GM15510 (cell line): ENCODE results near the gene RBP7.
A peak's percentile ranks its signal among the peaks of the same experiment; 100 is the strongest.

Source experiments
- POLR2A ChIP-seq: IDR thresholded peaks from 3 replicates; pipeline ENCODE4 v1.6.1; 2011; ENCODE audit warnings: borderline replicate concordance; ENCODE audit not compliant: insufficient read length; ENCODE audit errors: extremely low read depth

Gene RBP7

DNA sequence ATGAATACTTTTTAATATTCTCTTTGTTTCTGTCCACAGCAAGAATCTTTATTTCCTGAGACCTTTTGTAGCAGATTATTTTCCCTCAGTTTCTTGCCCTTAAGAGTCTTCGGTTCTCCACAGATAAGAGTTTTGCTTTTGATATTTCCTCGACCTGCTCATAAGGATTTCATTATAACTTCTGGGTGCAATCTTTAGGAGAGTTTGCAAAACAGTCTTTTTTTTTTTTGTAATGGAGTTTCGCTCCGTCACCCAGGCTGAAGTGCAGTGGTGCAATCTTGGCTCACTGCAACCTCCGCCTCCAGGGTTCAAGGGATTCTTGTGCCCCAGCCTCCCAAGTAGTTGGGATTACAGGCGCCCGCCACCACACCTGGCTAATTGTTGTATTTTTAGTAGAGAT, 25.6 kb downstream of the RBP7 start:
- no peak for TF ChIP-seq POLR2A

DNA sequence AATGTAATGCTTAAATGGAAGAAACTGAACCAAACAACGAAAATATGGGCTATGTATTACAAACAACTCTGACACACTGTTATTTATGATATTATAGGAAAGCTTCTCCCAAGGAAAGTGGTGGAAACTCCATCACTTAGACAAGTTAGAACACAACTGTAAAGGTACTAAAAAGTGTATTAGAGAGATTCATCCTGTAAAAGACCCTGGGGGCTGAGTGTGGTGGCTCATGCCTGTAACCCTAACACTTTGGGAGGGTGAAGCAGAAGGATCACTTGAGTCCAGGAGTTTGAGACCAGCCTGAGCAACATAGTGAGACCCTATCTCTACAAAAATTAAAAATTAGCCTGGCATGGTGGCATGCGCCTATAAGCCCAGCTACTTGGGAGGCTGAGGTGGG, 28.3 kb downstream of the RBP7 start:
- no peak for TF ChIP-seq POLR2A

- TF ChIP-seq POLR2A: no peak
Observed at GRCh38 chr1:10027027-10027426, 30.0 kb downstream of the RBP7 start.

DNA sequence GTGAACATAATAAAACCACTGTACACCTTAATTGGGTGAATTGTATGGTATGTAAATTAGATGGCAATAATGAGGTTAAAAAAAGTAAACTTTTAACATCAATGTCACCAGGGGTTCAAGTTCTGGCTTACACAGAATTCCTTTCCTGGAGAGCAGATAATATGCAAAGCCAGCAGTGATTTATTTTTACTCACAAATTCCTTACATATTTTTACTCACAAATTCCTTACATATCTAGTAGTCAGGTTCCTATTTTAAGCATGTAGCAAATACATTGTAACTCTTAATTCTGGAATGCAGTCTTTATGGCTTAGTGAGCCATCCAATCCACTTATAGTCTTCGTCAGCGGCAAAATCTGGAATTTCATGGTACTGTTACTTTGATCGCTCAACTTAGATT, 34.4 kb downstream of the RBP7 start:
- TF ChIP-seq POLR2A: no peak

DNA sequence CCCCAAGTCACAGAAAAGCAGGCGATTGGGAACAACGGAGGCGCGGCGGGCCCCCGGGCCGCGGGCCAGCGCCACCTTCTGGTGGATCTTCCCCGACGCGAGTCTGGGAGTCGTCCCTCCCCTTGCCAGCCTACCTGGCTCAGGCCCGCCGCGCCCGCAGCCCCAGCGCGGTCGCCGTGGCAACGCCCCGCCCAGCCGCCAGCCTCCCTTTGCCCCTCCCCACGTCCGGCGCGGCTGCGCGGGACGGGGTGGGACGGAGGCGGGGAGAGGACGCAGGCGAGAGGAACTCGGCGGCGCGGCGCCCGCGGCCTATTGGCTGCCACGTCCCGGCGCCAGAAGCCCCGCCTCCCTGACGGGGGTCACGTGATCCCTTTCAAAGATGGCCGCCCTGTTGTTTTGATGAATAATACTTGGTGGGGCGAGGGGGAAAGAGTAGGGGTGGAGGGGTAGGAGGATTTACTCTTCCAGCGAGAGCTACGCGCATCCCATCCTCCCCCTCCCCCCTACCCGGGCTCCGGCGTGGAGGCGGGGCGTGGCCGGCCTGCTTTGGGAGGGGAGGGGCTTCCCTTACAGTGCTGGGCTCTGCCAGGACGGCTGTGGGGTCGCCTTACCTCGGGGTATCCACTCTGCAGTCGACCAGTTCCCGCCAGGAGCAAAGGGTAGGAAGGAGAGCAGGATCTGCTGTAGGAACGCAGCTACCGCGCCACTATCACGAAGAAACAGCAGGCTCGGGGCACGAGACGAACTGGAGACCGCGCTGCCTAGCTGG, 35.7 kb downstream of the RBP7 start, which contains the start of gene UBE4B:
Gene UBE4B (plus strand): TSS at position 369 of the 769 bp plus-strand sequence. CDS start 713 bp downstream, outside the sequence.
- peak; percentile 59 for TF ChIP-seq POLR2A

DNA sequence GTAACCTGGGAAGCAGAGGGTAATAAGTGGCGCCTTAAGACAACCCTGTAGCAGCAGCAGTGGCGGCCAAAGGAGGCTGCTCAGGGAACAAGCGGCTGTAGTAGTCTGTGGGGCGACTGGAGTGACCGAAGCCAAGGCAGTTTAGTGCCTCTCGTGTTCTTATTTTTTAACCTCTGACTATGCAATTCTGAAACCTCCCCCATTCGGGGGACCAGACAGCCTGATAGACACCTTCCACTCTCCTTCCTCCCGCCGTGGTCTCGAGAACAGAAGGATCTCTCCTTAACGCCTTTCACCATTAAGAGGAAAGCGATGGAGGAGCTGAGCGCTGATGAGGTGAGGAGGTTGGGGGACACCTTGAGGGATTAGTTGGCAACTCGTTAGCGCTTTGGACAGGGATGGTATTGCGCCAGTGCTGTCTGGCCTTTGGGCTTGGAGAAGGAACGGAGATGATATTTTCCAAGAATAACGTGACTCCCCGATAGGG, 36.4 kb downstream of the RBP7 start:
- no peak for TF ChIP-seq POLR2A

GRCh38 chr1:10042746-10043145, 45.7 kb downstream of the RBP7 start:
- no peak for TF ChIP-seq POLR2A

DNA sequence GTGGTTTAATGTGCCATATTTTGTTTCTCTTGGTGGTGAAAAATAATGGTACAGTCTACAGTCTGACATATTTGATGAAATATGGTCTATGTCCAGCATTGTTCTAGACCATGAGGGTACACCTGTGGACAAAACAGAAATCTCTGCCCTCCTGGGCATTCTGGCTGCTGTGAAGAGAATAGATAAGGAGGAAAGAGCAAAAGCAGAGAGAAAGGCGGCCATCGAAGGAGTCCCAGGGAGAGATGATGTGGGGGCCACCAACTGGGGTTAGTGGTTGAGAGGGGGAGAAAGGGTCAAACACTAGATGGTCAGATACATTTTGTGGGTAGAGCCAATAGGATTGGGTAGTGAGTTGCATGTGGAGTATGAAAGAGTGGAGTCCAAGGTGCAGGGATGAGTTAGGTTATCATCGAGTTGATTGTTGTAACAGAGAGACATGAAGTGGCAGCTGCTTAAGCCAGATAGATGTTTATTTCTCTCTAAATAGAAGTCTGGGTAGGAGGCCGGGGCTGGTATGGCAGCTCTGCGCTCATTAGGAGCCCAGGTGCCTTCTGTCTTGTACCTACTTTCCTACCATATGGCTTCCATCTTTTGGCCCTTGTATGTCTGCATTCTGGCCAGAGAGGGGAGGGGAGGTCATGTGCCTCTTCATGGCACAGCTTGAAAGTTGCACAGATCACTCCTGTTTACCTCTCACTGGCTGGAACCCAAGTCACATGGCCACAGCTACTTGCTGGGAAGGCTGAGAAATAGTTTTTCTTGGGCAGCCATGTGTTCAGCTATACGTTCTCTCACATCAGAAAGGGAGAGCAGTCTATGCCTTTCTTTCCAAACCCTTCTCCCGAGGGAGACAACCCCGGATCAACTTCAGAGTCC, 48.7 kb downstream of the RBP7 start:
- TF ChIP-seq POLR2A: no peak

GRCh38 chr1:10046356-10047085, 49.5 kb downstream of the RBP7 start:
- TF ChIP-seq POLR2A: no peak

GRCh38 chr1:10048601-10049000, 51.6 kb downstream of the RBP7 start:
- TF ChIP-seq POLR2A: no peak

GRCh38 chr1:10050611-10051010, 53.6 kb downstream of the RBP7 start:
- no peak for TF ChIP-seq POLR2A

GRCh38 chr1:10051656-10052055, 54.6 kb downstream of the RBP7 start:
- no peak for TF ChIP-seq POLR2A

DNA sequence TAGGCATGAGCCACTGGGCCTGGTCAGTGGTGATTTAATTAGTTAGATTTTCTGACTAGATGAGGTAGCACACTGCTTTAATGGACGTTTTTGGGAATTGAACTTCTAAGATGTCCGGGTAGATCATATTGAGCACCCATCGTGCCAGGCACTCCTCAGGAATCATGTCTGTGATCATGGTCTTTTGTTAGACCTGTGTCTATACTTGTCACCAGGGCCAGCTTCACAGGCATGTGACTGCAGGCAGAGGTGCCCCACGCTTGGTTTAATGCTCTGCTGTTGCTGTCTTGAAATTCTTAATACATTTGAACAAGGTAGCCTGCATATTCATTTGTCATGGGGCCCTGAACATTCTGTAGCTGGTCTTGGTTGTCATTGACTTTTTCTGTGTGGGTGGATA, 55.3 kb downstream of the RBP7 start:
- no peak for TF ChIP-seq POLR2A

DNA sequence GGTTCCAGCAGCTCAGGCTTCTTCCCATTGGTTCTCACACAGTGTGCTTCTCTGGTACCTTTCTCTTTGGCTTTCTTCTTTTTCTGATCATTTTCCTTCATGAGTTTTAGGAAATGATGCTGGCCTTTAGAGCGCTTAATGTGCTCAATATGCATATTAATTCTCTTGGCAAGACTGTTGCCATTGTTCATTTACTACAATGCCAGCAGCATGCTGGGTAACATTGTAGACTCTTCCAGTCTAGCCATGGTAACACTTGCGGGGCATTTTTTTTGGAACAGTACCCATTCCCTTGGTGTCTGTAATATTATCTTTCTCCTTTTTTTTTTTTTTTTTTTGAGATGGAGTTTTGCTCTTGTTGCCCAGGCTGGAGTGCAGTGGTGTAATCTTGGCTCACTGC, 57.4 kb downstream of the RBP7 start:
- TF ChIP-seq POLR2A: no peak

DNA sequence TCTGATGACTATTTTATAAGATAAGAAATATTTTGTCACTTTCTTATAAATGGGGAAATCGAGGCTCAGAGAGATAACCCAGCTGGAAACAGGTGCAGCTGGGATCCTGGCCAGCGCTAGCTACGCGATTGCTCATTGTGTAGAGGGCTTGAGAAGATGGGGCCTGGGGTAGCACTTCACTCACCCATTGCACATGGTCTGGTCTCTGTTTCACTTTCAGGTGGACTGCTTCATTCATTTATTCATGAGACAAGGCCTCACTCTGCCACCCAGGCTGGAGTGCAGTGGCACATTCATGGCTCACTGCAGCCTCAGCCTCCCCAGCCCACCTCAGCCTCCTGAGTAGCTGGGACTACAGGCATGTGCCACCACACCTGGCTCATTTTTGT, 59.6 kb downstream of the RBP7 start:
- TF ChIP-seq POLR2A: no peak

DNA sequence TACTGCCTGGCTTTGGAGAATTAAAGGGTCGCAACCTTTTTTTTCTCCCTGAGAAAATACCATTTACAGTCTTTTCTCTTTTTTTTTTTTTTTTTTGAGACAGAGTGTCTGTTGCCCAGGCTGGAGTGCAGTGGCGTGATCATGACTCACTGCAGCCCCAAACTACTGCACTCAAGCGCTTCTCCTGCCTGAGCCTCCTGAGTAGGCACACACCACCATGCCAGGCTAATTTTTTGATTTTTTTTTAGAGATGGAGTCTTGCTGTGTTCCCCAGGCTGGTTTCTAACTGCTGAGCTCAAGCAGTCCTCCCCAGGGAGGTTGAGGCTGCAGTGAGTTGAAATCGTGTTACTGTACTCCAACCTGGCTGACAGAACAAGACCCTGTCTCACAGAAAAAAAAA, 60.3 kb downstream of the RBP7 start:
- TF ChIP-seq POLR2A: no peak

- no peak for TF ChIP-seq POLR2A
Observed at GRCh38 chr1:10057796-10058195, 60.8 kb downstream of the RBP7 start.
